GM21737 (cell line): Measurements from ENCODE around the gene C14orf180.
"Not testable (repeated sequence)": the region's sequence is repeated elsewhere in the genome, so short reads cannot be mapped to it uniquely, and the experiment has no call there.

Experiments used
- ATAC-seq: cut with Tn5 transposase; IDR thresholded peaks from one replicate; pipeline ENCODE4 v1.9.1; 2021; ENCODE audit warnings: mild to moderate bottlenecking, moderate library complexity; ENCODE audit not compliant: unreplicated experiment

C14orf180 gene

DNA sequence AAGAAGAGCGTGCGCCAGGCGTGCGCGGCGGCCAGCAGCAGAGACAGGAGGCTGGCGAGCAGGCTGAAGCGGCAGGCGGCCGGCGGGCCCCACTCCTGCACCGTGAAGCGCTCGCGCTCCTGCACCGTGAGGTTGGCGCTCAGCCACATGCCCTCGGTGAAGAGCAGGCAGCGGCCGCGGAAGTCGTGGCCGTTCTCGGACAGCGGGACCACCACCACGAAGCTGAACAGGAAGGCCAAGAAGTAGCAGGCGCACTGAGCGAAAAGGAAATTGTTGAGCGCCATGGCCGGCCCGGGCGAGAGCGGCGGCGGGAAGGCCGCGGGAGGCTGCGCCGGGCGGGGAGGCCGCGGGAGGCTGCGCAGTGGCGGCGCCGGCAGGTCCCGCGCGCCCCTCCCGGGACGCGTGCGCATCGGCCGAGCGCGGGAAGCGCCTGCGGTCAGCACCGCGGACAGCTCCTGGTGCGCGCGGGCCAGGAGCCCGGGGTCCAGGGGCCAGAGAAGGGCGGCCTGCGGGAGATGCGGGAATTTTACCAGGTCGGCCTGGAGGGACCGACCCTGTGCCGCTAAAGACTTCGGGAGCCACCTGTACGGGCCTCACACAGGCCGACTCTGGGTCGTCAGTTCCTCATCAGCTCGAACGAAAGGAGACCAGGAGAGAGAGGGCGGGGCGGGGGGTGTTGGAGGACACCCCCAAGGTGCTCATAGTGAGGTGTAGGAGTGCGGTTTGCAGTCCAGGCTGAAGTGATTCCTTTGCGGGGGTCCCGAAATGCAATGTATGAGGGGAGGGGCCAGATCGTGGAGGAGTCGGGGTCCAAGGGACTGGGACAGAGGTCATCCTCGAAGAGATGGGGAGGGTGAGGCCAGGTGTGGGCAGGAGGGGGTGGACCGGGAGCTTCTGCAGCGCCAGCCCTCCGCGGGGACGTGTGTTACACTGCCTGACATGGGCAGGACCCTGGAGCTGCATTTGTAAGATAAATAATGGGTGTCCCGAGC is 25.2 kb downstream of the C14orf180 start, which contains the start of gene TMEM179:
TSS of gene TMEM179 (minus strand) at position 315 of the 992 bp plus-strand sequence. CDS start at position 284, 31 bp downstream.
- ATAC-seq, result no peak

DNA sequence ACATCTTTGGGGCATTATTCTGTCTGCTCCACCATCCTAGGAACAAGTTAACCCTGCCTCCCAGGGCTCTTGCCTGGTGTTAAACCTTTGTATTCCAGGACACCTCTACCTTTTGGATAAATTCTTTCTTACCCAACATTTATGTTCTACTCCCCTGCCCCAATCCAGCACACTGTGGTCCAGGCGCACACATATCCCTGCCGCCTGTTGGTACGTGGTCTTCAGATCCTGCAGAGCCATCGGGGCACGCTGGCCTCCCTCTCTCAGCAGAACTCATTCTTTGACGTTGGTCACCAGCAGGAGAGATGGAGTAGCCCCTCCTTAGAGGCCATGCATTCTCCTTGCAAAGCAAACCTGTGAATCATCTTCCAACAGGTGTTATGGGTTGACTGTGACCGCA is 30.1 kb downstream of the C14orf180 start:
- no peak for ATAC-seq

DNA sequence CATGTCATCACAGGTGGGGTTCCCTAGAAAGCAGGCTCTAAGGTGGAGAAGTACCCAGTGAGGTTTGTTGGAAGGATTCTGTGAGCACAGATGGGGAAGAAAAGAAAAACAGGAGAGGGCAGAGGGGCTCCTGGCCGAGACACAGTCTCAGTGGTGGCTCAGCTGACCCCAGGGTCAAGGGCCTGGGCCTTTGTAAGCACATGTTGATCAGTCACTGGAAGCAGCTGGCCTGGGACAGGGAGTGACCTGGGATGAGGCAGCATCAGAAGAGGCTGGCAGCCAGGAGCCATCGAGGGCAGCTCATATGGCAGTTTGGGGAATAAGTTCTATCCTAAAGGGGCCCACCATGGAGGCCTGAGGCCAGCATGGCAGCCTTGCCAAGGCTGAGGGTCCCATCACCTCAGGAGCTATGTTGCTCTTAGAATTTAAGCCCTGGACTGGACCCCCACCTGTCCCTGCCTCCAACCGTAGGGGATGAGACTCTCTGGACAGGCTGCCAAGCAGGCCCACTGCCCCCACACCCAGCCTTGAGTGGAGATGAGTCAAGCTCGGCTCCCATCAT is 31.3 kb downstream of the C14orf180 start:
- ATAC-seq, result no peak

DNA sequence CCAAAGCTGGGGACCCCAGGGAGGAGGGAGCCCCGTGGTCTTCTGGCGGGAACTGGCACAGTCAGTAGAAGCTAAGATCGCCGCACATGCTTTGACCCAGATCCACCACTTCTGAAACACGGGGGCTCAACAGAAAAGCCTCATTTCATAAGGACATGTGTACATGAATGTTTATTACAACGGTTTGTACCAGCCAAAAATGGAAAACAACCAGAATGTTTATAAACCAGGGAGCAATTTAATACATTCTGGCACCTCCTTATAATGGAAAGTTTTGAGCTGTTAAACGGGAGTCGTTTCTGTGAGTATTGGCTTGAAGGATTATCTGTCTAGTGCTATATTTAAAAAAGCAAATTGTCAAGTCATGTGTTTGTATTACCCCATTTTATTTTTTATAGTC is 32.3 kb downstream of the C14orf180 start:
- ATAC-seq, result no peak

DNA sequence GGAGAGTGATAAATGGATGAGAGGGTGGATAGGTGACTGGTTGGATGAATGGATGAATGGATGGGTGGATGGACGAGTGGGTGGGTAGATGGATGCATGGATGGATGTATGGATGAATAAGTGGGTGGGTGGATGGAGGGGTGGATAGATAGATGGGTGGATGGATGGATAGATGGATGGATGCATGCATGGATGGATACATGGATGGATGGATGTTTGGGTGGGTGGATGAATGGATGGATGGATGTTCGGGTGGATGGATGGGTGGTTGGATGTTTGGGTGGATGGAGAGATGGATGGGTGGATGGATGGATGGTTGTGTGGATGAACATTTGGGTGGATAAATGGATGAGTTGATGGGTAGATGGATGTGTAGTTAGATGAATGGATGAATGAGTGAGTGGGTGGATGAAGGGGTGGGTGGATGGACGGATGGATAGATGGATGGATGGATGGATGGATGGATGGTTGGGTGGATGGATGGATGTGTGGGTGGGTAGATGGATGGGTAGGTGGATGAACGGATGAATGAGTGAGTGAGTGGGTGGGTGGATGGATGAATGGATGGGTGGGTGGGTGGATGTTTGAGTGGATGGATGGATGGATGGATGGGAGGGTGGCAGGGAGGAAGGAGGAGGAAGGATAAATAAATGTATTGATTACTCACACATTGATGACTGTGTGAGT is 34.7 kb downstream of the C14orf180 start:
- ATAC-seq, result no peak

DNA sequence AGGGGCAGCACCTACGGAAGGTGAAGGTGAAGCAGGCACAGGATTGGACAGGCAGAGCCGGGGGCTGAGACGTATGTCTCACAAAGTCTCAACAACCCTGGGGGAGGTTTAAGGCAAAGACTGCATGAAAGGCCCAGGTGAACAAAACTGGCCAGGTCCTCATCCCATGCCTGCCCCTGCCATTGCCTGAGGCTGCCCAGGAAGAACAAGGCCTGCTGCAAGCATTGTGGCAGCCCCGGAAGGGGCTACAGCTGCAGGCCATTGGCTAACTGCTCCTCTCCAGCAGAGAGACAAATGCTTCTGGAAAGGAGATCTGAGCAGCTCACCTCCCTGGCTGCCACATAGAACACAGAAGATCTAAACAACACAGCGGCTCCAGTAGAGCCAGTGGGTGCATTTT is 45.4 kb downstream of the C14orf180 start:
- no peak for ATAC-seq

DNA sequence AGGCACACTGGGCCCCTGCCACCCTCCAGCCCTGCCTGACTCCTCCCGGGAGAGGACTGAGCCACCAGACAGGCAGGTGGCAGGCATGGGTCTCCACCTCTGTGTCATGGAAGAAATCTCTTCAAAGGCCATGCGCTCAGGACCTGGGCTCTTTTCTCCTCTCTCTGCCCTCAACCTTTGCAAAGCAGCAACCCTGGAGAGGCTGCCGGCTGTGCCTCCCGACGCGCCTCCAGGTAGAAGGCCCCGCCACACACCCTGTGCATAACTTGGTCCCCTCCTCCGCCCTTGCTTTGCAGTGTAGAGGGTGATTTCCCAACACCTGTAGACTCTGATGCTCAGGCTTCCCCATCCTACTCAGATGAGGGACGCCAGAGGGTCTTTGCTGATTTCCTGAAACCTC is 53.2 kb downstream of the C14orf180 start:
- ATAC-seq, result no peak

DNA sequence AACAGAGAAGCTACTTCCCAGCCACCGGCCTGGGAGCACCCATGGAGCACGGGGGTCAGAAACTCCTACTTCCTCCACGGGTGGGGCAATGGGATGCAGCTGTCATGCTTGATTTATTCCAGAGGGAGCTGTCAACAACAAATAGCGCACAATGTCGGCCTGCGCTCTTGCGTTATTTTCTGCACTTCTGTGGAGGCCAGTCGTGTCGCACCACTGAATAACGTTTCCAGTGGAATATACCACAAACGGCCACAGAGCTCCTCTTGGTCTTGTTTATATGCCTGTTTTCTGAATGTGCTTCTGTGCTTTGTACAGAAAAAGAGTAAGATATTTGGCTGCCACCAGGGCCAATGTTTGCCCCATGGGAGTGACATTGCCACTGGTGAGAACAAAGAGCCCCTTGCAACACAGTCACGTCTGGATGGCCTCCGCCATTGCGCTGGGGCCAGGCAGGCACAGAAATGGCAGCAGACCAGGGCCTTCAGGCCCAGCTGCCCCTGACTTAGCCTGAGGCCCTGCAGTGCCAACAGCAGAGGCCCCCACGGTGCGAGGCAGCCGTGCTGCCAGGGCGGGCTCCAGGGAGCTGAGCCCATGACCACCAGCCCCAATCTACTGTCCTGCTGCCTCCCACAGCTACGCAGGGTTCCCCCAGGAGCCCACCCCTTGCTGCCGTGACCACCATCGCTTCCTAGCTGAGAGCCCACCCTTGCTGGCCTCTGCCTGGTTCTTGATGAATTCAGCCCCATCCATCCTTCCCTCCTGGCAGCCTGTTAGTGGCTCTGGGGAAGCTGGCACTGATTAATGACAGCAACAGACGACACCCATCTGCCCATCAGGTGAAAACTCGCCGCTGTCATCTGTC is 53.9 kb downstream of the C14orf180 start:
- no peak for ATAC-seq

DNA sequence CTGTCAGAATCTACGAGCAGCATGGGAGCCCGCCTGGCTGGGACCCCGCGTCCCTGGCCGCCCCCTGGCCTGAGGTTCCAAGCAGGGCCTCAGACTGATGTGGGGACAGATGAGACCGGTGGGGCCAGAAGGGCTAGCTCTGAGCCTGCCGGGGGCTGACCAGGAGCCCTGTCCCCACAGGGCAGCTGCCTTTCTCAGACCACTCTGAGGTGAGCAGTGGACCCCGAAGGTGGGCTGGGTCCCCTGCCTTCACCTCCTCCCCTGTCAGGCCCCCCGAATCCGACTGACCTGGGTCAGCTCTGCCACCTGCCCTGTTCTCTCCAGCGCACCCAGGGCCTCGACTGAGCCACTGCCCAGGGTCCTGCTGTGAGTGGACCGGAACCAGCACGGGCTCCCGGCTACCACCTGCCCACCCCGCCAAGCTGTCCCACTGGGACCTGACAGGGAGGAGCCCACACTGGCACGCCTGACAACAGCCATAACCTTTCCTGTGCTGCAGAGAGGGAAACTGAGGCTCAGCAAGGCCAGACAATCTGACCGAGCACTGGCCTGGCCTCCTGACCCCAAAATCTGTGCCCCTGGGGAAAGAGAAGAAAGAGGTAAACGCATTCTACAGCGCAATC is 54.7 kb downstream of the C14orf180 start:
- no peak for ATAC-seq

DNA sequence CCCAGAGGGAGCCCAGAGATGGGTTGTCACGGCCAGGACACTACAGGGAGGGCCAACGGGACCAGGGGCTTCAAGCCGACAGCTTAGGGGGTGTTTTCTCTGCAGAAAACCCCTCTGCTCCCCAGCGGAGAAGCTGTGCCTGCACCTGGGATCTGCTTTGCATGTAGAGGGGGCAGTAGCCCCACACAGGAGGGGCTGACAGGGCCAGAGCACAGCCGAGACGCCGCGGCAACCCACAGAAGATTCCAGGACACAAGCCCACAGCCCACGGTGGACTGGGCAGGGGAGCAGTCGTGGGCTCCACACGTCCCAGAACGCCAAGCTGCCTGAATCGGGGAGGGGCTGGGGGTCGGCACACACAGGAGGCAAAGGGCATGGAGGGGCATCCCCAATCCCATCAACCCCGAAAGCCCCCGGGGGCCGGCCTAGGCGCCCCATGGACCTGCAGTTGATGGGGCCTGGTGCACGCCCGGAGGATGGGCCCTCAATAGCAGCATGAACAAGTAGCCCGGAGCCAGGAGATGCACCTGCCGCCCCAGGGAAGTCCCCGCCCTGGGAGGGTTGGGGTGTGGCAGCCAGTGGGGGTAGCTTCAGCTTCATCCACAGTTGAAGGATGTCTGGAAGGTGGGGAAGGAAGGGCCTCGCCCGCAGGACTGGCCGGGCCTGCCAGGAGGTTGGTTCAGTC is 55.5 kb downstream of the C14orf180 start:
- ATAC-seq, result no peak

DNA sequence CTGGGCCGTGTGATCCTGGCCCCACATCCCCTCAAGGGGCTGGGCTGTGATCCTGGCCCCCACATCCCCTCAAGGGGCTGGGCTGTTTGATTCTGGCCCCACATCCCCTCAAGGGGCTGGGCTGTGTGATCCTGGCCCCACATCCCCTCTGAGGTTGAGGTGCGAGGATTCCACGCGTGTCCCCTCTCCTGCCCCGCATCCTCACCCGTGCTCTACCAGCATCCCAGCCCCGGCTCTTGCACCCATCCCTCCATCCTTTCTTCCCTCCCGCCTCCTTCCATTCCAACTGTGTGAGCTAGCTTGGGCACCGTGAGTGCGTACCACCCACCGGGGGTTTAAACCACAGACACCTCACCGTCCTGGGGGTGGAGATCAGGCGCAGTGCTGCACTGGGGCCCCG is 56.2 kb downstream of the C14orf180 start:
- no peak for ATAC-seq

DNA sequence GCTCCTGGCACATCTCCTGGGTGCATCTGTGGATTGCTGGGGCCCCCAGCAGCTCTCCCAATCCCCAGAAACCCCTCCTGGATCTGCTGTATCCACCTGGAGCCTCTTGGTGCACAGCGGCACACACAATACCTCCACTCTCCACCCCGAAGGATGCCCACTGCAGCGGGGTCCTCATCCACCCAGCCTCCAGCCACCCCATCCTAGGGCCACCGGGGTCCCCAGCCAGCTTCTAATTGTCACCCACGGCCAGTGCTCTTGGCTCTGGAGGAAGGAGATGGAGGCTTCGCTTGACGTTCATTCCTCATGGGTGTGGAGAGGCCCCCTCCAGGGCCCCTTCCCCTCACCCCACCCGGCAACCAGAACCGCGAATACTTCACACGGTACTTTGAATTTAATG is 56.6 kb downstream of the C14orf180 start:
- no peak for ATAC-seq

DNA sequence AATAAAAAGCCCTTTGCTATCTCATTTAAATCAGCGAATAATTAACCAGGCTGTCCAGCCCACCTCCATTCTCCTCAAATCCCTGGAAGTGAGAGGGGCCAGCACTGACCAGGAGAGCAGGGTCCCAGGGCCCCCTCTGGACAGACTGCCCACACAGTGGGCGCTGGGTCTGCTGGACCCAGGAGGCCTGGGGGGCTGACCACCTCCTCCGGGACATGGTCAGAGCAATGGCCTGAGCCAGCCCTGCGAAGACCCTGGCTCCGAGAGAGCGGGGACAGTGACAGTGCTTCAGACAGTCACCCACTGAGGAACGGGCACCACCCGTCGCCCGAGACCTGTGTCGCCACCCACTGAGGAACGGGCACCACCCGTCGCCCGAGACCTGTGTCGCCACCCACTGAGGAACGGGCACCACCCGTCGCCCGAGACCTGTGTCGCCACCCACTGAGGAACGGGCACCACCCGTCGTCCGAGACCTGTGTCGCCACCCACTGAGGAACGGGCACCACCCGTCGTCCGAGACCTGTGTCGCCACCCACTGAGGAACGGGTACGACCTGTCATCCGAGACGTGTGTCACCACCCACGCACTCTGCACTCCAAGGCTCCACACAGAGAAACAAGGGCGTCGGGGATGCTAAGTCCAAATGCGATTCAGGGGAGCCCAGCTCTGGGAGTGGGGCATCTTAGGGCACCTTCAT is 57.4 kb downstream of the C14orf180 start:
- ATAC-seq, result not testable (repeated sequence)

DNA sequence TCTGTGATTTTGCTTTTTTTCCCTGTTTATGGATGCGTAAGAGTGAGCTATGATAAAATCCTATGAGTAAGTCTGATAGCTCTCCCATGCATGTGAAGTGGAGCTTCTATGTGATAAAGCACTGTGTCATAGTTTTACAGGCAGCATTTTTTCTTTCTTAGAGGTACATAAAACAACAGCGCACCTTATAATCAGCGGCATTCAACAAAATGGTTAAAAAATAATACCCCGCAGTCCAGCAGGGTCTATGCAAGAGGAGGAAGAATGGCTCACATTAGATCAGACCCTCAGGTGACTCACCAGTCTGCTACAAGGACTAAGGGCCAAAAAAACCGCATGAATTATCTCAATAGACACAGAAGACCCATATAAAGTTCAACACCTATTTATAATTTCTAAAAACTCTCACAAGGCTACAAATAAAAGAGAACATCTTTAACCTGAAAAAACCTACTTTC is 58.0 kb downstream of the C14orf180 start:
- ATAC-seq, result no peak

DNA sequence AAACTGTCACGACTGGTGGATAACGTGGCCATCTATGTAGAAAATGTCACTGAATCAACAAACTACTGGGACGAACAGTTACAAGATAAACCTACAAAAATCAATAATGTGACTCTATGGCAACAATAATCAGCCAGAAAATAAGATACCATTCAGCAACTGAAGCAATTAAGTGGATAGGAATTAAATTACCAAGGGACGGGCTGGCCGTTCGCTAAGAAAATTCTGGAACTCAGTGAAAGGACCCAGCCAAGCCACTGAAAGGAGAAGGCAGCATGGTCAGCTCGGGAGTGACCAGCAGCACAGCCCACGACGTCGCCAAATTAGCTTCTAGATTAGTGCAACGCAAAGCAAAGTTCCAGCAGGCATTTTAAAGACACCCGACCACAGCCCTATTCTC is 58.6 kb downstream of the C14orf180 start:
- no peak for ATAC-seq

DNA sequence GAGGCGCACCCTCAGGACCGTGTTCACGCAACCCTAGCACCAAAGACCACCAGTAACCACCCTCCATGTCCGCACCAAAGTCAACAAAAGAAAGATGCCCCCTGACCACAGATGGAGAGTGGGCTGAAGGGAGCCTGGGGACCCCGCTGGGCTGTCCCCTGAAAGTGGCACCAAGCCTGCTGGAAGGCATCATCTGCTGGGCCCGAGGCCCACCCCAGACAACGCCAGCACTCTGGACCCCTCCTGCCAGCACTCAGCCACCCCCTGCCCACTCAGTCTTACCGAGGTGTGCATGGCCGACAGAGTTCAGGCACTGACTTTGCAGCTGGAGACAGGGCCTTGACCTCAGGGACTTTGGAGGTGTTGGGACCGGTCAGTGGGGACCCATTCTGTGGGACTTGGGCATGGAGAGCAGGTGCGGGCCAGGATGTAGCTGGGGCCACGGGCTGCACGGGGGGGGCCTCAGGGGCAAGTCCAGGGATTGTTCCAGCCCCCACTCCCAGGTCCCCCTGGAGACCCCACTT is 59.4 kb downstream of the C14orf180 start:
- no peak for ATAC-seq

DNA sequence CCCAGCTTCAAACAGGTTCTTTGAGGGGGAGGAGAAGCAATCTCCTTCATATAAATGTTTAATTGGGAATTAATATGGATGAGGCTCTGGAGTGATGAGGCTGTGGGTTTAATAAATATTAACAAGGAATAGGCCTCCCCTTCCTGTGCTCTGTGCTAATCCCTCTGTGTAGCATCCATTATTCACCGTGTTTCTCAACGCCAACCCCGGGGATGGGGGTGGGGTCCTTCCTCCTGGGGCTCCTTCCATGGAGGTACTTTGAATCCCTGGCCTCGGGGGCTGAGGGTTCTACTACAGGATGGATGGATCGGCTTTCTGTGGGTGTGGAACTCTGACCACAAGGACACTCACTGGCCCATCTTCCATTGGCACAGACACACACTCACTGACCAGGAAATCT is 59.9 kb downstream of the C14orf180 start:
- no peak for ATAC-seq
